GM12875 (cell line): ENCODE data around the gene TMED8.

Source experiments
- H3K4me3 ChIP-seq: one replicate; pipeline ENCODE4 v1.5.1; 2011; ENCODE audit warnings: low read depth, low read length, control low read depth
- TF ChIP-seq, protein P1 (sequence below): IDR thresholded peaks from 2 replicates; pipeline ENCODE4 v1.5.1; 2011; ENCODE audit warnings: low read depth, mild to moderate bottlenecking, control low read depth, inconsistent platforms, low read length, moderate library complexity, borderline replicate concordance; ENCODE audit not compliant: insufficient read depth

TMED8 gene

DNA sequence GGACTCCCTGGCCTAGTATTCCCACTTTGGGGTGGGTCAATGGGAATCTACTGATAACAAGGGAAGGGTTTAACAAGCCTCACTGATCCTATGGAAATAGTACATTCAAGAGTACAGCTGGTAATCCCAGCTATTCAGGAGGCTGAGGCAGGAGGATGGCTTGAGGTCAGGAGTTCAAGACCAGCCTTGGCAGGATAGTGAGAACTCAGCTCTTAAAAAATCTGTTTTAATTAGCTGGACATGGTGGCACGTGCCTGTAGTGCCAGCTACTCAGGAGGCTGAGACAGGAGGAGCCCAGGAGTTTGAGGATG, 60.7 kb downstream of the TMED8 start:
- no peak overlapping the region for H3K4me3 ChIP-seq
- TF ChIP-seq, protein P1, sequence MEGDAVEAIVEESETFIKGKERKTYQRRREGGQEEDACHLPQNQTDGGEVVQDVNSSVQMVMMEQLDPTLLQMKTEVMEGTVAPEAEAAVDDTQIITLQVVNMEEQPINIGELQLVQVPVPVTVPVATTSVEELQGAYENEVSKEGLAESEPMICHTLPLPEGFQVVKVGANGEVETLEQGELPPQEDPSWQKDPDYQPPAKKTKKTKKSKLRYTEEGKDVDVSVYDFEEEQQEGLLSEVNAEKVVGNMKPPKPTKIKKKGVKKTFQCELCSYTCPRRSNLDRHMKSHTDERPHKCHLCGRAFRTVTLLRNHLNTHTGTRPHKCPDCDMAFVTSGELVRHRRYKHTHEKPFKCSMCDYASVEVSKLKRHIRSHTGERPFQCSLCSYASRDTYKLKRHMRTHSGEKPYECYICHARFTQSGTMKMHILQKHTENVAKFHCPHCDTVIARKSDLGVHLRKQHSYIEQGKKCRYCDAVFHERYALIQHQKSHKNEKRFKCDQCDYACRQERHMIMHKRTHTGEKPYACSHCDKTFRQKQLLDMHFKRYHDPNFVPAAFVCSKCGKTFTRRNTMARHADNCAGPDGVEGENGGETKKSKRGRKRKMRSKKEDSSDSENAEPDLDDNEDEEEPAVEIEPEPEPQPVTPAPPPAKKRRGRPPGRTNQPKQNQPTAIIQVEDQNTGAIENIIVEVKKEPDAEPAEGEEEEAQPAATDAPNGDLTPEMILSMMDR, result no peak

DNA sequence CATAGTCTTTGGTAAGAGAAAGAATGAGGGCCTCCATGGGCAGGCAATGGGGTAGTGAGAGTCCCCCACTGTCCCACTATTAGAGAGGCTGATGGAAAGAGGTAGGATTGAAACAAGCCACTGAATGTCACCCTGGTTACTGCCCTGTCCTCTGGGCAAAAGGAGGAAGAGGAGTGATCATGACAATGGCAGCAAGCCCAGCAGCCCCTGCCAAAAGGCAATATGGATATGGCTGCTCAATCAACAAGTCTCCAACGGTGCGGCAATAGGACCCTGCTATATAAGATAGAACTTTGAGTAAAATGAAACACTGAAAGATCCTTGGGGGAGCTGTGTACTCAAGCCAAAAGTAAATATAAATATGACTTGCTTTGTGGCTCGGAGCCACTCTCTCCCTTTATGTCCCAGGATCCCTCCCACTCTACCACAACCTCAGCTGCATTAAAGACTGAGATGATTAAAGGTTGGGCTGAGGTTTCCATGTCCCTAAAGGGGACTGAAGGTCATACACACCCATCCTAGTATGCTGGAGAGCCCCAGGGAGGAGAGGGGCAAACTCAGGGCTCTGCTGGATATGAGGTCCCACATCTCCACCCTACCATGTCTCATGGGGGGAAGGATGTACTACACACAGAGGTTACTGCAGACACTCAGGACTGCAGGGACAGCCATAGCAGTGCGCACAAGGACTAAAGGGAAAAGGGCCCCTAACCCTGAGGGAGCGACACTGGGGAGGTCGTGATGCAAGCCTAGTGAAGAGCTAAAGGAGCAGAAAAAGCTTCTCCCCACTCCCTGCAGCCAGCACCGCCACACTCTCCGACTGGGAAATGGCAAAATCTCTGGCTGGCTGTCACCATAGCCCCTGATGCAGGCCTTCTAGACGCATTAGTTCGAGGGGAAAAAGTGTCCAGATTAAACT, 62.1 kb downstream of the TMED8 start:
- H3K4me3 ChIP-seq, result no peak overlapping the region
- TF ChIP-seq, protein P1, result no peak

DNA sequence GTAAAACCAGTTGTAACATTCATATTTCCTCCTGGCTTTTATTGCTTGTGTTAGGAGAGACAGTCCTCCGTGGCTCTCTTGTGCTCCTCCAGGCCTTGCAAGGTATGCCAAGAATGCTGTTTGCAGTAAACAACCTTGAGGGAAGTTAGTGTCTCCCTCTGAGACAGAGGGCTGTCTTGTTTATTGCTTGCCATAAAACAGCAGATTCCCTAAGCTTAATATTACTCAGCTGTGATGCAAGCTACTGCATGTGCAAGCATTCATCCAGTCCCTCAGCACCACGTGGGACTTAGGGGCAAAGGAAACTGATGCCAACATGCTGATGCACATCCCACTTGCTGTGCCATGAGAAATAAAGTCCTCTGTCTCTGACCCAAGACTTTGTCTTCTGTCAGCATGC, 62.9 kb downstream of the TMED8 start:
- no peak overlapping the region for H3K4me3 ChIP-seq

DNA sequence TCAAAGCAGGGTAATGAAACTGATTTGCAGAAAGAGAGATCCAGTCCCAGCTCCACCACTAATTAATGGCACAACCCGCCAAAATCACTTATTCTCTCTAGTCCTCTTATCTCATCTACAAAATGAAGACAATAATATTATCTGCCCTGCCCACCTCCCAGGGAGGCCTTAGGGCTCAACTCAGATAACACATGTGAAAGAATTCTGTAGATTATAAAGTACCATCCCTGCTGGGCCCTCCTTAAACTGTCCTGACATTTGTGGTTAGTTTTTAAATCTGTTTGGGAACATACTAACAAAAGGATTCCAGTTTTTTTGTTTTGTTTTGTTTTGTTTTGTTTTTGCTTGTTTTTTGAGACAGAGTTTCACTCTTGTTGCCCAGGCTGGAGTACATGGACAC, 63.5 kb downstream of the TMED8 start:
- H3K4me3 ChIP-seq, result no peak overlapping the region
- TF ChIP-seq, protein P1, result no peak

More for the DNA sequence above, 62.9 kb downstream of the TMED8 start:
- TF ChIP-seq, protein P1, result no peak

DNA sequence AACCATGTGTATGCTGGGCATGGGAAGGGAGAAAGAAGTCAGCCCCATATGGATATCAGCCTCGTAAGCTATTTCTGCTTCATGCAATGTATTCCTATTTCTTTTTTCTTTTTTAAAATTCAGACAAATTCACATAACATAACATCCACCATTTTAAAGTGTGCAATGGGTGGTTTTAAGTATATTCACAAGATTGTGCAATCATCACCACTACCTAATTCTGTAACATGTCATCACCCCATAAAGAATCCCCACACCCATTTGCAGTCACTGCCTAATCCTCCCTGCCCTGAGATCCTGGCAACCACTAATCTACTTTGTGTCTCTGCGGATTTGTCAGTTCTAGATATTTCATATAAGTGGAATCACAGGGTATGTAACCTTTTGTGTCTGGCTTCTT, 65.7 kb downstream of the TMED8 start:
- no peak overlapping the region for H3K4me3 ChIP-seq
- TF ChIP-seq, protein P1, result no peak

DNA sequence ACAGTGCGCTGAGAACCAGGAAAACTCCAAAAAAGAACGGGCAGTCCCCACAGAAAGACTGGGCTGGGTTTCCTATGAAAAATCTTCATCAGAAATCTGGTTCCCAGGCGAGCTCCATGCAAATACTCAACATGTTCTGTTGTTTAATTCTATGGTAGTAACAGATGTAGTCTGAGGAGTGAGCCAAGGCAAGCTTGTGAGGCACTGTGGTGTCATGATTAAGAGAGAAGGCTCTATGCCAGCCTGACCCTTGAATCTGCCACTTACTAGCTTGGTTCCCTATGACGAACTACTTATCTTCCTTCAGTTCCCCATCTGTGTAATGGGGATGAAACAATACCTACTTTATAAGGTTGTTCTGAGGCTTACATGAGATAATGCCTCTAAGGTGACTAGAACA, 66.9 kb downstream of the TMED8 start:
- no peak overlapping the region for H3K4me3 ChIP-seq
- TF ChIP-seq, protein P1, result no peak

DNA sequence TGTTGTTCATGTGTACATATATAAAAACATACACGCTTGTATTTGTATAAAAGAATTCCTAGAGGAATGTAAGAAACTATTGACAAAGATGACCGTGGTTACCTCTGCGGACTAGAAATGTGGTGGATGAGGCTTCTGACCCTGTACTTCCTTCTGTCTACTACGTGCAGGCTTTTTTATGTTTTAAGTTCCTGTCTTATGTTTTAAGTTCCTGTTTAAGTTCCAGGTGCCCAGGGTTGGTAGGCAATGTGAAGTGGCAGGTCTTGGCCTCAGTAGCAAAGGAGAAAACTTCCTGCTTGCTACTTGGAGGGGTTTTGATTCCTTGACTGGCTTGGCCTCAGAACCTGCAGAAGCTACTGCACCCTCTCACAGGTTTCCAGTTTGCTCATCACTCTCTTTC, 67.8 kb downstream of the TMED8 start:
- TF ChIP-seq, protein P1, result no peak

More for the DNA sequence above, 67.8 kb downstream of the TMED8 start:
- H3K4me3 ChIP-seq, result no peak overlapping the region
